Dedifferentiated amniotic fluid mesenchymal stem cell (primary cell): ENCODE data around the gene XBP1.
A peak's percentile ranks its signal among the peaks of the same experiment; 100 is the strongest.
"Not testable (repeated sequence)": the region's sequence is repeated elsewhere in the genome, so short reads cannot be mapped to it uniquely, and the experiment has no call there.

Source experiments
- DNase-seq: peaks from one replicate; pipeline ENCODE4 v3.0.0-alpha.2; 2016; ENCODE audit errors: extremely low spot score

The XBP1 gene

GRCh38 chr22:28792491-28793383 lies 7.6 kb downstream of the XBP1 start:
- DNase-seq, result no peak

DNA sequence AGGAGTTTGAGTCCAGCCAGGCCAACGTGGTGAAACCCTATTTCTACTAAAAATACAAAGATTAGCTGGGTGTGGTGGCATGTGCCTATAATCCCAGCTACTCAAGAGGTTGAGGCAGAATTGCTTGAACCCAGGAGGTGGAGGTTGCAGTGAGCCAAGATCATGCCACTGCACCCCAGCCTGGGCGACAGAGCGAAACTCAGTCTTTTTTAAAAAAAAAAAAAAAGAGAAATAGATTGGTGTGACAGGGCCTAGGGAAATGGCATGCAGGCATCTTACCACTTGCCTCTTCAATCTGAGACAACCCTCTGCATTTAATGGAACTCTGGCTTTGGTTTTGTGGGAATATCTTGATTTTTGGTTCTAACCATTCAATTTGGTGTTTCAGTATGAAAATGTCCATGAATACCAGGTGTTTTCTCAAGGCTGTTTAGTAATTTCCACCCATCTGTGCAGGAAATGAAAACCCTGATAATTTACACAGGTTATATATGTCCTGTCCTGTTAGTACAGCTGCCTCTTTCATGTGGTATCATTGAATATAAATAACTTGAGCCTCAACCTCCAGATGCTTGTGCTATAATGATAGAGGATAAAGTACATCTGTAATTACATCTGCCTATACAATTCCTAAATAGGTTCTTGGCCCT lies 8.4 kb downstream of the XBP1 start:
- DNase-seq, result no peak

DNA sequence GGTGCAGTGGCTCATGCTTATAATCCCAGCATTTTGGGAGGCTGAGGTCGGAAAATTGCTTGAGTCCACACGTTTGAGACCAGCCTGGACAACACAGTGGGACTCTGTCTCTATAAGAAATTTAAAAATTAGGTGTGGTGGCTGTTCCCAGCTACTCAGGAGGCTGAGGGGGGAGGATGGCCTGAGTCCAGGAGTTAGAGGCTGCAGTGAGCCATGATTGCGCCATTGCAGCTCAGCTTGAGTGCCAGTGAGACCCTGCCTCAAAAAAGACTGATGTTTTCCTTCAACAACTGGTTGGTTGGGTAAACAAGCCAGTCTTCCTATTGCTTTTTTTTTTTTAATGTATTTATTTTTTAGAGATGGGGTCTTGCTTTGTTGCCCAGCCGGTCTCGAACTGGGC lies 9.2 kb downstream of the XBP1 start:
- DNase-seq, result no peak

GRCh38 chr22:28788601-28789000 lies 11.8 kb downstream of the XBP1 start:
- no peak for DNase-seq

GRCh38 chr22:28783786-28784671 lies 16.3 kb downstream of the XBP1 start:
- no peak for DNase-seq

DNA sequence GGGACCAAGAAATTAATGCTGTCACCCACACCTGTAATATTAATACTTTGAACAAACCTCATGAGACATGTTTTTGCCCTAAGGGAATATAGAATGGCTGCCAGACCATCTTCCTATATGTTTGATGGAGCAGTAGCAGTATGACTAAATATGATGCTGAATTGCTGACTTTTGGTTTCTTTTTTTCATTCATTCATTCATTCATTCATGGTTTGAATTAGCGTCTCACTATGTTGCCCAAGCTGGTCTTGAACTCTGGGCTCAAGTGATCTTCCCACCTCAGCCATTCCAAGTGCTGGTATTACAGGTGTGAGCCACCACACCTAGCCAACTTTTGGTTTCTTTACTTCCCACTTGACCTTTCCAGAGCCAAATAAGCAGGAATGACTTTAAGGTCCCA lies 20.1 kb downstream of the XBP1 start:
- DNase-seq, result no peak

GRCh38 chr22:28779833-28780232 lies 20.5 kb downstream of the XBP1 start:
- DNase-seq, result no peak

DNA sequence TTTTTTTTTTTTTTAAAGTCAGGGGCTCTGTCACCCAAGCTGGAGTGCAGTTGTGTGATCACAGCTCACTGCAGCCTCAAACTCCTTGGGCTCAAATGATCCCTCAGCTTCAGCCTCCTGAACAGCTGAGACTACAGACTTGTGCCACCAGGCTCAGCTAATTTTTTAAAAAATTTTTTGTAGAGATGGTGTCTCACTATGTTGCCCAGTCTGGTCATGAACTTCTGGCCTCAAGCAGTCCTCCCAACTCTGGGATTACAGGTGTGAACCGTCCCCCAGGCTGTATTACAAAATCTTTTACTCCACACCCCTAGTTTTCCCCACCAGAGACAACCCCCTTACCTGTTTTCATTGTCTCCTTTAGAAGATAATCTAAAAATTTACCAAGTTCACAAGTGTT lies 26.0 kb downstream of the XBP1 start:
- DNase-seq, result no peak

DNA sequence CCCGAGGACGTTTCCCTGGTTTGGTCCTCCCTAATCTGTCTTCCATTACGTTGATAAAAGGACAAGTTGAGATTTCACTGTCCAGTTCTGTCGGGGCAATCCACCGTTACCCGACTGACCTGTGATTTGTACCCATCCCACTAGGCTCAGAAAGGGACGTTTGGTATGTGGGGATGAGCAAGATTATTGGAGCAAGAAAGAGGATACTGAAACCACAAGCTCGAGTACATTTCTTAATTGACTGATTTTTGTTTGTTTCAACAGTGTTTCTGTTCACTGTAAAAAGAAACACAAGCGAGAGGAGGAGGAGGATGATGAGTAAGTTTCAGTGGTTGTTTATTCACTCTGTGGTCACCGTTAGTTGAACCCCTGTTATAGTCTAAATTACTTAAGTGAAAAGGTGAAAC lies 26.9 kb downstream of the XBP1 start:
- DNase-seq, result peak; percentile 17

- DNase-seq, result peak; percentile 94
These were observed 27.5 kb downstream of the XBP1 start, which contains the start of gene CCDC117 for GRCh38 chr22:28772633-28773460. Gene CCDC117, plus strand, starts transcription at chr22:28772695. Its CDS starts 155 bp downstream, at chr22:28772850.

DNA sequence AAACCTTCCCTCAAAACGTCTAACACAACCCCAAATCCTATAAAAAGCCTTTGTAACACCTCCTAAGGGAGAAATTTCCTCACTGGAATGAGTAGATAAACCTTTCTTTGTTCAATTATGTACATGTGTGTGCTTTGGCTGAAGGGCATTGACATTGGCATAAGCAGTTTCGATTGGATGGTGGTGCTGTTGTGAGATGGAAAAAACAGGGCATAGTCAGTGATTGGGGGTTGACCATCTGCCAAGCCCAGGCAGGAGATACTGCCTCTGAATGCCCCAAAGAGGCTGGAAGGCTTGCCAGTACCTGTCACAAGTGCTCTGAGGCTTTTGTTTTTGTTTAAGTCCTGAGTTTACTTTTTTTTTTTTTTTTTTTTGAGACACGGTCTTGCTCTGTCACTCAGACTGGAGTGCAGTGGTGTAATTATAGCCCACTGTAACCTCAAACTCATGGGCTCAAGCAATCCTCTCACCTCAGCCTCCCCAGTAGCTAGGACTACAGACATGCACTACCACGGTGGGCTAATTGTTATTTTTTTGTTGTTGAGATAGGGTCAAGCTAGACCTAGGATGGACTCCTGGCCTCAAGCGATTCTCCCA lies 29.1 kb downstream of the XBP1 start:
- DNase-seq, result no peak

DNA sequence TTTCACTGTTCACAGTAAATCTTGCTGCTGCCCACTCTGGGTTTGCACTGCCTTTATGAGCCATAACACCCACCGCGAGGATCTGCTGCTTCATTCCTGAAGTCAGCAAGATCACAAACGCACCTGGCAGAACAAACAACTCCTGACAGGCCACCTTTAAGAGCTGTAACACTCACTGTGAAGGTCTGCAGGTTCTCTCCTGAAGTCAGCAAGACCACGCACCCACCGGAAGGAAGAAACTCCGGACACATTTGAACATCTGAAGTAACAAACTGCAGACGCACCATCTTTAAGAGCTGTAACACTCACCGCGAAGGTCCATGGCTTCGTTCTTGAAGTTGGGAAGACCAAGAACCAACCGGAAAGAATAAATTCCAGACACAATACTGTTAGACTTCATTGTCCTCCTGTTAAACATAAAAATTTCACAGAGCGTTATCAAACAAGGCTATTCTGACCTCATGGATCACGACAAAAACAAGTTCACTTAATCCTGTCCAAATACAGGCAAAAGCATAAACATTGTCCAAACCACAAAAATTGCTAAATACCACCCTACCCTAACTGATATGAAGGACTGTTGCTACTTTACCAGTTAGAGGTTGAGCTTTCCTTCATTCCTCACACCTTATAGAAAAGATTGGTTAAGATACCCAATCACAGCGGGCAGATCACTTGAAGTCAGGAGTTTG lies 30.8 kb downstream of the XBP1 start:
- DNase-seq, result no peak

DNA sequence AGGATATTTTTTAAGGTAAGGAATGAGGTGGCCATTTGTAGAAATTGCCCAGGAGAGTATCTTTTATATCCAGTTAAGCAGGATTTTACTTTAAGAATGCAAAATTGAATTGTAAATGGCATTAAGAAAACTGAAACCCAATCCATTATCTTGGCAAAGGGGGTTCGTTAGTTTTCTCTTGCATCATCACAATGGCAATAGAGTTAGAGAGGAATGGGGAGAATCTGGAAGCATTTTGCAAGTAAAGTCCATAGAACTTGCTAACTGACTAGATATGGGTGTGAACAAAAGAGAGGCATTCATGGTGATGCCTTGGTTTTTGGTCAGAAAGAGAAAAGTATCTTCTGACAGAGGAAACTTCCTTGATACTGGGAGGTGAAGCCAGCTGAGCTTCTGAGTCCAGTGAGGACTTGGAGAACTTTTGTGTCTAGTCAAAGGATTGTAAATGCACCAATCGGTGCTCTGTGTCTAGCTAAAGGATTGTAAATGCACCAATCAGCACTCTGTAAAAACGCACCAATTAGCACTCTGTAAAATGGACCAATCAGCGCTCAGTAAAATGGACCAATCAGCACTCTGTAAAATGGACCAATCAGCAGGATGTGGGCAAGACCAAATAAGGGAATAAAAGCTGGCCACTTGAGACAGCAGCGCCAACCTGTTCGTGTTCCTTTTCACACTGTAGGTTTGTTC lies 31.5 kb downstream of the XBP1 start:
- DNase-seq, result no peak

DNA sequence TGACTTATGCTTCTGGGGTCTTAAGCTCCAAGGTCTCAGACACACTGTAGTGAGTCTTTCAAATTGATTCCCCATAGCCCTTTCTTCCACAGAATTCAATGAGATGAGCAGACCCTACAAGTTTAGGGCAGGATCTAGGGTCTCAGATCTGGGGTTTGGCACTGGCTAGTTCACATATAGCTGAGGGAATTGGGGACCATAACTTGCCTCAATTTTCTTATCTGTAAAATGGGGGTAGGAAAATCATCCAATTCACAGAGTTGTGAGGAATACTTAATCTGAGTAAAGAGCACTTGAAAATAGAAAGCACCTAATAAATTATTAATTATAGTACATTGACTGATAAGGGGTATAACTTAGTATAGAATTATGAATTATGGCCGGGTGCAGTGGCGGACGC lies 33.7 kb downstream of the XBP1 start:
- DNase-seq, result no peak

DNA sequence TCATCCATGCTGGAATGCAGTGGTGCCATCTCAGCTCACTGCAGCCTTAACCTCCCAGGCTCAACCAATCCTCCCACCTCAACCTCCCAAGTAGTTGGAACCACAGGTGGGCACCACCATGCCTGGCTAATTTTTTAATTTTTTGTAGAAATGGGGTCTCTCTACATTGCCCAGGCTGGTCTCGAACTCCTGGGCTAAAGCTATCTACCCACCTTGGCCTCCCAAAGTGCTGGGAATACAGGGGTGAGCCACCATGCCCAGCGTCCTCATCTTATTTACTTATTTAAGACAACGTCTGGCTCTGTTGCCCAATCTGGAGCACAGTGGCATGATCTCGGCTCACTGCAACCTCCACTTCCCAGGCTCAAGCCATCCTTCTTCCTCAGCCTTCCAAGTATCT lies 38.4 kb downstream of the XBP1 start:
- not testable (repeated sequence) for DNase-seq

GRCh38 chr22:28761449-28761755 lies 39.0 kb downstream of the XBP1 start:
- no peak for DNase-seq

GRCh38 chr22:28759861-28760560 lies 40.4 kb downstream of the XBP1 start:
- DNase-seq, result no peak

DNA sequence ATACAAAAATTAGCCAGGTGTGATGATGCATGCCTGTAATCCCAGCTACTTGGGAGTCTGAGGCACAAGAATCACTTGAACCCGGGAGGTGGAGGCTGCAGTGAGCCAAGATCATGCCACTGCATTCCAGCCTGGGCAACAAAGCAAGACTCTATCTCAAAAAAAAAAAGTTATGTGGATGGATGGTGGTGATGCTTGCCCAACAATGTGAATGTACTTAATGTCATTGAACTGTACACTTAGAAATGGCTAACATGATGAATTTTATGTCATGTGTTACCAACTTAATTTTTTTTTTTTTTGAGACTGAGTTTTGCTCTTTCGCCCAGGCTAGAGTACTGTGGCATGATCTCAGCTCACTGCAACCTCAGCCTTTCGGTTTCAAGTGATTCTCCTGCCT lies 45.9 kb downstream of the XBP1 start:
- DNase-seq, result not testable (repeated sequence)

DNA sequence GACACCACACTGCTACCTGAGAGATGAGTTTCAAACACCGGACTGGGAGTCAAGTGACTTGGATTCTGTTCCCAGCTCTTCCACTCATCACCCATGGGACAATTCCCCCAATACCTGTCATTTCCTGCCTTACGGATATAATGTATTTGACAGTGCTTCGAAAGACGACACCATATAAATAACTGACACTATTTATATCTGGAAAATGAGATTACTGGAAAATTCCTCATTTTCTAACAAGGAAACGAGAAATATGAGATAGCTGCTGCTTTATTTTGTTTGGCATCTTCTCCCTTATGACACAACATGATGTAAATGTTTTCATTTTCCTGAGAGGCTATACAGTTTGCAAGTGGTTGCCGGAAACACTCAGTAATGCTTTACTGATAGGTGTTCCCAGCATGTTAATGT lies 49.9 kb downstream of the XBP1 start:
- DNase-seq, result peak; percentile 87
